Panc1 (cell line): Measurements from ENCODE around the gene ZBP1.

Experiments
- CTCF ChIP-seq: fragments of 450-650 bp; IDR thresholded peaks from 2 replicates; pipeline ENCODE4 v1.5.1; 2017; ENCODE audit warnings: mild to moderate bottlenecking
- POLR2AphosphoS5 ChIP-seq: IDR thresholded peaks from 2 replicates; pipeline ENCODE4 v1.6.1; 2012; ENCODE audit warnings: mild to moderate bottlenecking, low read depth, low read length, moderate library complexity
- TF ChIP-seq, protein P1 (sequence below), 2 experiments: IDR thresholded peaks; 2 replicates each; pipeline ENCODE4 v1.6.1; 2011 to 2012; ENCODE audit warnings: low read depth in 2 of 2, control low read depth in 1 of 2, low read length in 1 of 2, mild to moderate bottlenecking in 1 of 2, moderate library complexity in 1 of 2; ENCODE audit not compliant: insufficient read depth in 1 of 2

- TF ChIP-seq, protein P1, sequence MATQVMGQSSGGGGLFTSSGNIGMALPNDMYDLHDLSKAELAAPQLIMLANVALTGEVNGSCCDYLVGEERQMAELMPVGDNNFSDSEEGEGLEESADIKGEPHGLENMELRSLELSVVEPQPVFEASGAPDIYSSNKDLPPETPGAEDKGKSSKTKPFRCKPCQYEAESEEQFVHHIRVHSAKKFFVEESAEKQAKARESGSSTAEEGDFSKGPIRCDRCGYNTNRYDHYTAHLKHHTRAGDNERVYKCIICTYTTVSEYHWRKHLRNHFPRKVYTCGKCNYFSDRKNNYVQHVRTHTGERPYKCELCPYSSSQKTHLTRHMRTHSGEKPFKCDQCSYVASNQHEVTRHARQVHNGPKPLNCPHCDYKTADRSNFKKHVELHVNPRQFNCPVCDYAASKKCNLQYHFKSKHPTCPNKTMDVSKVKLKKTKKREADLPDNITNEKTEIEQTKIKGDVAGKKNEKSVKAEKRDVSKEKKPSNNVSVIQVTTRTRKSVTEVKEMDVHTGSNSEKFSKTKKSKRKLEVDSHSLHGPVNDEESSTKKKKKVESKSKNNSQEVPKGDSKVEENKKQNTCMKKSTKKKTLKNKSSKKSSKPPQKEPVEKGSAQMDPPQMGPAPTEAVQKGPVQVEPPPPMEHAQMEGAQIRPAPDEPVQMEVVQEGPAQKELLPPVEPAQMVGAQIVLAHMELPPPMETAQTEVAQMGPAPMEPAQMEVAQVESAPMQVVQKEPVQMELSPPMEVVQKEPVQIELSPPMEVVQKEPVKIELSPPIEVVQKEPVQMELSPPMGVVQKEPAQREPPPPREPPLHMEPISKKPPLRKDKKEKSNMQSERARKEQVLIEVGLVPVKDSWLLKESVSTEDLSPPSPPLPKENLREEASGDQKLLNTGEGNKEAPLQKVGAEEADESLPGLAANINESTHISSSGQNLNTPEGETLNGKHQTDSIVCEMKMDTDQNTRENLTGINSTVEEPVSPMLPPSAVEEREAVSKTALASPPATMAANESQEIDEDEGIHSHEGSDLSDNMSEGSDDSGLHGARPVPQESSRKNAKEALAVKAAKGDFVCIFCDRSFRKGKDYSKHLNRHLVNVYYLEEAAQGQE (IDR thresholded peaks at IDR 0.05; ENCODE audit: insufficient read depth in 1 of 2, low read depth in 2 of 2, low read length in 1 of 2) = no peak
- TF ChIP-seq POLR2AphosphoS5 (no peak), CTCF (peak; percentile 85)
Observed at GRCh38 chr20:57594092-57594951, 25.9 kb downstream of the ZBP1 start.
